Smooth muscle cell (in vitro differentiated cells): ENCODE results near the gene APOL4. TPM values are rescaled to one million over a fixed set of nuclear protein-coding genes. Genes with fewer than 3 reads are reported as not detected.

ENCODE experiments used
- DNase-seq: peaks from one replicate; lab custom pipeline; 2025; ENCODE audit not compliant: unreplicated experiment; lab: John Stamatoyannopoulos, UW
- H2AFZ ChIP-seq: fragments of 200-600 bp; sonication (generic); 2 replicates; pipeline ENCODE4 v1.6.0; 2016; ENCODE audit warnings: antibody characterized with exemption, low read depth, mild to moderate bottlenecking
- H3F3A ChIP-seq: fragments of 200-600 bp; sonication (generic); 2 replicates; pipeline ENCODE4 v1.6.0; 2017; ENCODE audit warnings: antibody characterized with exemption, low read depth
- H3K27ac ChIP-seq: fragments of 200-600 bp; sonication (generic); 2 replicates; pipeline ENCODE4 v1.5.1; 2016; ENCODE audit warnings: low read depth, mild to moderate bottlenecking
- H3K27me3 ChIP-seq: fragments of 200-600 bp; sonication (generic); 2 replicates; pipeline ENCODE4 v1.6.1; 2016; ENCODE audit warnings: low read depth, mild to moderate bottlenecking
- H3K36me3 ChIP-seq: fragments of 200-600 bp; sonication (generic); 2 replicates; pipeline ENCODE4 v1.5.1; 2016; ENCODE audit warnings: low read depth
- H3K4me1 ChIP-seq: fragments of 200-600 bp; sonication (generic); 2 replicates; pipeline ENCODE4 v1.5.1; 2016; ENCODE audit warnings: low read depth
- H3K4me2 ChIP-seq: fragments of 200-600 bp; sonication (generic); 2 replicates; pipeline ENCODE4 v1.6.0; 2016; ENCODE audit warnings: mild to moderate bottlenecking
- H3K4me3 ChIP-seq: fragments of 200-600 bp; sonication (generic); 2 replicates; pipeline ENCODE4 v1.5.1; 2016; ENCODE audit warnings: mild to moderate bottlenecking
- H3K79me2 ChIP-seq: fragments of 200-600 bp; sonication (generic); 2 replicates; pipeline ENCODE4 v1.6.0; 2016; ENCODE audit warnings: low read depth, mild to moderate bottlenecking
- H3K9ac ChIP-seq: fragments of 200-600 bp; sonication (generic); 2 replicates; pipeline ENCODE4 v1.6.0; 2016; ENCODE audit warnings: low read depth
- H3K9me3 ChIP-seq: fragments of 200-600 bp; sonication (generic); replicated peaks from 2 replicates; pipeline ENCODE4 v1.5.1; 2016; ENCODE audit warnings: low read depth
- H4K20me1 ChIP-seq: fragments of 200-600 bp; sonication (generic); 2 replicates; pipeline ENCODE4 v1.6.0; 2016; ENCODE audit warnings: low read depth
- WGBS: methylation state at CpG from one replicate; pipeline ENCODE4 v1.1.7; 2016; ENCODE audit warnings: low lambda C conversion rate; 5-methylcytosine and 5-hydroxymethylcytosine counted together
- polyA plus RNA-seq: library from polyadenylated mRNA; unstranded; fragments of >200 nt; fragmentation: Nextera tagmentation; extraction: Ambion mirVana; gene quantifications from 2 replicates; pipeline ENCODE4 v1.2.1, GENCODE V29; 2016
- total RNA-seq: library from RNA; depleted of rRNA; stranded (reverse); fragments of >200 nt; gene quantifications from 2 replicates; pipeline ENCODE4 v1.2.3, GENCODE V29; 2014
- TF ChIP-seq, protein P1 (sequence below): fragments of 200-600 bp; sonication (generic); IDR thresholded peaks from 2 replicates; pipeline ENCODE4 v1.5.1; 2017; ENCODE audit warnings: borderline replicate concordance, mild to moderate bottlenecking, antibody characterized with exemption; ENCODE audit not compliant: insufficient read depth, poor library complexity, severe bottlenecking

Gene APOL4
- total and polyA plus RNA-seq, 2 experiments from 2014 or later, result 0.40 TPM; not detected in 1

DNA sequence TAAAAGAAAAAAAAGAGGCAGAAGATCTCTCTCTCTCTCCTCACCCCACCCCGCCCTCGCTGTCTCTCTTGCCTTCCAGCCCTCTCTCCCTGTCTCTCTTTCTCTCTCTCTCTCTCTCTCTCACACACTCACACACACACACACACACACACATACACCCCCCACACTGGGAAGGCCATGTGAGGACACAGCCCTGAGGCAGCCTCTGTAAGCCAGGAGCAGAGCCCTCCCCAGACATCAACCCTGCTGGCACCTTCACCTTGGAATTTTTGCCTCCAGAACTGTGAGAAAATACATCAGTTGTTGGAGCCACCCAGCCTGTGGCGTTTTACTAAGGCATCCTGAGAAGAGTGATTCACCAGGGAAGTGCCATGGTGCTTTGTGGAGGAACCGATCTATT, 55.7 kb downstream of the APOL4 start:
- TF ChIP-seq, protein P1, sequence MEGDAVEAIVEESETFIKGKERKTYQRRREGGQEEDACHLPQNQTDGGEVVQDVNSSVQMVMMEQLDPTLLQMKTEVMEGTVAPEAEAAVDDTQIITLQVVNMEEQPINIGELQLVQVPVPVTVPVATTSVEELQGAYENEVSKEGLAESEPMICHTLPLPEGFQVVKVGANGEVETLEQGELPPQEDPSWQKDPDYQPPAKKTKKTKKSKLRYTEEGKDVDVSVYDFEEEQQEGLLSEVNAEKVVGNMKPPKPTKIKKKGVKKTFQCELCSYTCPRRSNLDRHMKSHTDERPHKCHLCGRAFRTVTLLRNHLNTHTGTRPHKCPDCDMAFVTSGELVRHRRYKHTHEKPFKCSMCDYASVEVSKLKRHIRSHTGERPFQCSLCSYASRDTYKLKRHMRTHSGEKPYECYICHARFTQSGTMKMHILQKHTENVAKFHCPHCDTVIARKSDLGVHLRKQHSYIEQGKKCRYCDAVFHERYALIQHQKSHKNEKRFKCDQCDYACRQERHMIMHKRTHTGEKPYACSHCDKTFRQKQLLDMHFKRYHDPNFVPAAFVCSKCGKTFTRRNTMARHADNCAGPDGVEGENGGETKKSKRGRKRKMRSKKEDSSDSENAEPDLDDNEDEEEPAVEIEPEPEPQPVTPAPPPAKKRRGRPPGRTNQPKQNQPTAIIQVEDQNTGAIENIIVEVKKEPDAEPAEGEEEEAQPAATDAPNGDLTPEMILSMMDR, result no peak
- no peaks in the 10 kb centered on the region for H4K20me1 ChIP-seq
- DNase-seq, result no peak
- H3K9me3 ChIP-seq, result no peaks in the 10 kb centered on the region
- H3K27ac ChIP-seq, result no peak overlapping the region
- WGBS, result 47% methylated on average over 2 of the region's 4 CpGs
- no peaks in the 10 kb centered on the region for H3K27me3 ChIP-seq
- H3K36me3 ChIP-seq, result no peaks in the 10 kb centered on the region
- no peaks in the 10 kb centered on the region for H3F3A ChIP-seq
- no peak overlapping the region for H3K9ac ChIP-seq
- H3K79me2 ChIP-seq, result no peaks in the 10 kb centered on the region
- H3K4me1 ChIP-seq, result peaks cover 5% of the 10 kb centered on the region
- no peak overlapping the region for H3K4me3 ChIP-seq
- no peak overlapping the region for H3K4me2 ChIP-seq
- H2AFZ ChIP-seq, result no peak overlapping the region

- Histone ChIP-seq H3K4me1 (peaks cover 5% of the 10 kb centered on the region), H2AFZ (peak overlapping the region; percentile 92), H3K9me3 (no peaks in the 10 kb centered on the region), H3K27me3 (no peaks in the 10 kb centered on the region), H3F3A (no peaks in the 10 kb centered on the region), H3K9ac (no peak overlapping the region), H3K27ac (no peak overlapping the region), H3K4me3 (peak overlapping the region; percentile 35), H3K4me2 (peak overlapping the region; percentile 79), H3K36me3 (no peaks in the 10 kb centered on the region), H4K20me1 (no peaks in the 10 kb centered on the region), H3K79me2 (no peaks in the 10 kb centered on the region)
- WGBS, result 37% methylated on average over 12 of the region's 12 CpGs
- TF ChIP-seq, protein P1, result peak; percentile 88
- peak; percentile 12 for DNase-seq
These were observed 56.6 kb downstream of the APOL4 start for GRCh38 chr22:36144886-36145541.

DNA sequence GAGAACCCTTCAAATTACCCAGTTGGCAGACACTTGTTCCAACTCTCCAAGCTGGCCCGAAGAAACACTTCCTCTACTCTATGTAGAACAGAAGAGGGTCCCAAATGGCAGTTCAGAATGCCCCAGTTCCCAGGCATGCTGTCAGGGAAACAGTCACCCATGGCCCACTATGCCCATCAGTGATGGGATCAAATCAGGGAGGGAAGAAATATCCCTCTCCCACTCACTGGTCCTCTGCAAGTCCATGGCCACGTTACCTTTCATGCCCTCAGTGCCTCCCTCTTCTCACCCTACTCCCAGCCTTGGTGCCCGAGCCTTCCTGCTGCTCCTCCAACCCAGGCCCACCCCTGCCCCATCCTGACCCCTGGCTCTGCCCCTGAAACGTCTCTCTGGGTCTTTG, 57.7 kb downstream of the APOL4 start:
- Histone ChIP-seq H3K9ac (no peak overlapping the region), H4K20me1 (no peaks in the 10 kb centered on the region), H3F3A (no peaks in the 10 kb centered on the region), H3K4me3 (no peak overlapping the region), H3K79me2 (no peaks in the 10 kb centered on the region), H2AFZ (no peak overlapping the region), H3K4me1 (peaks cover 5% of the 10 kb centered on the region), H3K27ac (no peak overlapping the region), H3K36me3 (no peaks in the 10 kb centered on the region), H3K27me3 (no peaks in the 10 kb centered on the region), H3K4me2 (no peak overlapping the region), H3K9me3 (no peaks in the 10 kb centered on the region)
- TF ChIP-seq, protein P1, result no peak
- no peak for DNase-seq
- WGBS, result 48% methylated on average over 4 of the region's 4 CpGs
